SK-N-SH (cell line): ENCODE data around the gene GDE1. TPM values are rescaled to one million over a fixed set of nuclear protein-coding genes. Genes with fewer than 3 reads are reported as not detected.

Source experiments
- CTCF ChIA-PET: fragments of 300-600, 350-600 bp; formaldehyde crosslinking; extraction: SDS; loops from one replicate; lab custom pipeline; 2021; lab: Yijun Ruan, JAX
- POLR2A ChIA-PET: fragments of 350-600 bp; sonication (Branson Sonifier 250); formaldehyde crosslinking; extraction: SDS; loops from one replicate; lab custom pipeline; 2020; ENCODE audit warnings: antibody characterized with exemption, inconsistent platforms; lab: Yijun Ruan, JAX
- DNase-seq: peaks from one replicate; pipeline ENCODE4 v3.0.0; 2012
- H2AFZ ChIP-seq: fragments of 200-600 bp; sonication (generic); 2 replicates; pipeline ENCODE4 v1.8.1; 2016; ENCODE audit warnings: antibody characterized with exemption, mild to moderate bottlenecking, low read depth
- H3F3A ChIP-seq: fragments of 200-600 bp; sonication (generic); replicated peaks from 2 replicates; pipeline ENCODE3; 2016; ENCODE audit warnings: antibody characterized with exemption, mild to moderate bottlenecking; ENCODE audit not compliant: insufficient read depth
- H3K27ac ChIP-seq, 2 experiments: fragments of 200-500 bp in 1 of 2; fragments of 200-600 bp in 1 of 2; sonication (Bioruptor generic) in 1 of 2; sonication (generic), shearing (Covaris generic) in 1 of 2; 2 replicates each; pipeline versions ENCODE4 v1.5.1 to v1.6.1; 2014 to 2016; ENCODE audit warnings: low read depth in 2 of 2, inconsistent platforms in 1 of 2, low read length in 1 of 2, mild to moderate bottlenecking in 1 of 2, mixed read lengths in 1 of 2
- H3K27me3 ChIP-seq: fragments of 200-600 bp; sonication (generic), shearing (Covaris generic); 2 replicates; pipeline ENCODE4 v1.6.1; 2016; ENCODE audit warnings: mixed run types; ENCODE audit not compliant: insufficient read depth
- H3K36me3 ChIP-seq, 2 experiments: fragments of 200-500 bp in 1 of 2; fragments of 200-600 bp in 1 of 2; sonication (Bioruptor generic) in 1 of 2; sonication (generic) in 1 of 2; replicated peaks in 1 of 2; 2 replicates each; pipeline versions ENCODE3 to v1.5.1; 2014 to 2016; ENCODE audit warnings: low read length in 1 of 2, mild to moderate bottlenecking in 1 of 2; ENCODE audit not compliant: insufficient read depth in 2 of 2, control insufficient read depth in 1 of 2
- H3K4me1 ChIP-seq, 2 experiments: fragments of 200-500 bp in 1 of 2; fragments of 200-600 bp in 1 of 2; sonication (Bioruptor generic) in 1 of 2; sonication (generic), shearing (Covaris generic) in 1 of 2; 2 replicates each; pipeline versions ENCODE4 v1.5.1 to v1.6.1; 2014 to 2016; ENCODE audit warnings: low read depth in 1 of 2, low read length in 1 of 2, mixed run types in 1 of 2; ENCODE audit not compliant: insufficient read depth in 2 of 2, control insufficient read depth in 1 of 2
- H3K4me2 ChIP-seq: fragments of 200-600 bp; sonication (generic), shearing (Covaris generic); 2 replicates; pipeline ENCODE4 v1.6.1; 2017; ENCODE audit warnings: mixed run types
- H3K4me3 ChIP-seq, 2 experiments: fragments of 200-500 bp in 1 of 2; fragments of 200-600 bp in 1 of 2; sonication (Bioruptor generic) in 1 of 2; sonication (generic), shearing (Covaris generic) in 1 of 2; 2 replicates each; pipeline versions ENCODE4 v1.5.1 to v1.8.1; 2014 to 2016; ENCODE audit warnings: low read depth in 2 of 2, inconsistent platforms in 1 of 2, low read length in 1 of 2, mild to moderate bottlenecking in 1 of 2, mixed read lengths in 1 of 2, moderate library complexity in 1 of 2
- H3K79me2 ChIP-seq: fragments of 200-600 bp; sonication (generic); 2 replicates; pipeline ENCODE4 v1.8.1; 2017; ENCODE audit warnings: mild to moderate bottlenecking; ENCODE audit not compliant: insufficient read depth
- H3K9ac ChIP-seq: fragments of 200-600 bp; sonication (generic); 2 replicates; pipeline ENCODE4 v1.6.1; 2017; ENCODE audit warnings: mixed run types
- H3K9me2 ChIP-seq: fragments of 200-600 bp; sonication (generic); 2 replicates; pipeline ENCODE4 v1.6.1; 2017; ENCODE audit warnings: mixed run types
- H3K9me3 ChIP-seq: fragments of 200-600 bp; sonication (generic); 2 replicates; pipeline ENCODE4 v1.6.1; 2017; ENCODE audit warnings: mixed run types, mild to moderate bottlenecking, moderate library complexity
- H4K20me1 ChIP-seq: fragments of 200-600 bp; sonication (generic); 2 replicates; pipeline ENCODE4 v1.6.1; 2017; ENCODE audit warnings: mild to moderate bottlenecking, mixed run types; ENCODE audit not compliant: insufficient read depth
- GABPA ChIP-seq: IDR thresholded peaks from 2 replicates; pipeline ENCODE4 v1.4.0; 2012; ENCODE audit warnings: low read depth, mild to moderate bottlenecking
- GATA2 ChIP-seq: sonication (generic); formaldehyde crosslinking; IDR thresholded peaks from 2 replicates; pipeline ENCODE4 v1.5.0; 2020; ENCODE audit warnings: mild to moderate bottlenecking, missing genetic modification reagents
- IRF3 ChIP-seq: fragments of 150-350 bp; IDR thresholded peaks from 2 replicates; pipeline ENCODE4 v1.6.1; 2016; ENCODE audit warnings: mild to moderate bottlenecking, low read depth, low read length
- JUND ChIP-seq: IDR thresholded peaks from 2 replicates; pipeline ENCODE4 v1.4.0; 2012
- NRF1 ChIP-seq: IDR thresholded peaks from 2 replicates; pipeline ENCODE4 v1.6.1; 2012; ENCODE audit warnings: low read depth, mild to moderate bottlenecking, low read length
- RAD21 ChIP-seq: IDR thresholded peaks from 2 replicates; pipeline ENCODE4 v1.6.1; 2012; ENCODE audit warnings: mild to moderate bottlenecking, low read length
- REST ChIP-seq: IDR thresholded peaks from 2 replicates; pipeline ENCODE4 v1.6.1; 2012; ENCODE audit warnings: mild to moderate bottlenecking, low read depth, low read length, moderate library complexity
- RXRA ChIP-seq: IDR thresholded peaks from 2 replicates; pipeline ENCODE4 v1.4.0; 2012; ENCODE audit warnings: low read depth, mild to moderate bottlenecking, borderline replicate concordance
- TCF12 ChIP-seq: IDR thresholded peaks from 2 replicates; pipeline ENCODE4 v1.4.0; 2012
- USF2 ChIP-seq: fragments of 150-350 bp; IDR thresholded peaks from 2 replicates; pipeline ENCODE4 v1.6.1; 2017; ENCODE audit warnings: antibody characterized with exemption, low read length, low read depth, borderline replicate concordance
- WGBS: methylation state at CpG from one replicate; pipeline ENCODE4 v1.1.6; 2017; ENCODE audit warnings: low lambda C conversion rate; 5-methylcytosine and 5-hydroxymethylcytosine counted together
- polyA plus RNA-seq, 3 experiments: library from polyadenylated mRNA; depleted of rRNA; stranded (reverse); fragments of >200 nt; gene quantifications; 2 replicates each; pipeline ENCODE4 v1.2.3, GENCODE V29; 2012
- TF ChIP-seq, protein P1 (sequence below): IDR thresholded peaks from 2 replicates; pipeline ENCODE4; 2012

Gene GDE1
- polyA plus RNA-seq, 1 of the 3 experiments (the other 2 are of a cell fraction) = 37.0 TPM

GRCh38 chr16:19542138-19542821 lies 20.4 kb upstream of the GDE1 start:
- WGBS = 97% methylated on average over 3 of the region's 3 CpGs
- H3F3A ChIP-seq = peaks cover 5% of the 10 kb centered on the region
- no peaks in the 10 kb centered on the region for H3K27me3 ChIP-seq
- H3K4me1 ChIP-seq = no peaks in the 10 kb centered on the region
- no peak overlapping the region for H3K4me3 ChIP-seq
- no peaks in the 10 kb centered on the region for H3K79me2 ChIP-seq
- H3K9ac ChIP-seq = no peak overlapping the region
- ChIA-PET CTCF (interaction anchor here (2.2 kb wide), 1 partner anchor 12 kb away, joined by 8 read pairs; no protein-coding TSS in a partner anchor), POLR2A (no interaction called here)
- no peaks in the 10 kb centered on the region for H3K9me2 ChIP-seq
- no peaks in the 10 kb centered on the region for H3K9me3 ChIP-seq
- H4K20me1 ChIP-seq = no peaks in the 10 kb centered on the region
- DNase-seq = no peak
- TF ChIP-seq, protein P1, sequence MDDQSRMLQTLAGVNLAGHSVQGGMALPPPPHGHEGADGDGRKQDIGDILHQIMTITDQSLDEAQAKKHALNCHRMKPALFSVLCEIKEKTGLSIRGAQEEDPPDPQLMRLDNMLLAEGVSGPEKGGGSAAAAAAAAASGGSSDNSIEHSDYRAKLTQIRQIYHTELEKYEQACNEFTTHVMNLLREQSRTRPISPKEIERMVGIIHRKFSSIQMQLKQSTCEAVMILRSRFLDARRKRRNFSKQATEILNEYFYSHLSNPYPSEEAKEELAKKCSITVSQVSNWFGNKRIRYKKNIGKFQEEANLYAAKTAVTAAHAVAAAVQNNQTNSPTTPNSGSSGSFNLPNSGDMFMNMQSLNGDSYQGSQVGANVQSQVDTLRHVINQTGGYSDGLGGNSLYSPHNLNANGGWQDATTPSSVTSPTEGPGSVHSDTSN = no peak
- no peak for TF ChIP-seq RAD21
- no peak for TF ChIP-seq IRF3
- no peak for TF ChIP-seq GABPA
- TF ChIP-seq JUND = no peak
- TF ChIP-seq, all 33 proteins: peak for 0
- H3K4me2 ChIP-seq = no peak overlapping the region
- no peak overlapping the region for H2AFZ ChIP-seq
- H3K36me3 ChIP-seq = peaks cover 47 to 69% of the 10 kb centered on the region in 2 experiments
- no peak overlapping the region for H3K27ac ChIP-seq

DNA sequence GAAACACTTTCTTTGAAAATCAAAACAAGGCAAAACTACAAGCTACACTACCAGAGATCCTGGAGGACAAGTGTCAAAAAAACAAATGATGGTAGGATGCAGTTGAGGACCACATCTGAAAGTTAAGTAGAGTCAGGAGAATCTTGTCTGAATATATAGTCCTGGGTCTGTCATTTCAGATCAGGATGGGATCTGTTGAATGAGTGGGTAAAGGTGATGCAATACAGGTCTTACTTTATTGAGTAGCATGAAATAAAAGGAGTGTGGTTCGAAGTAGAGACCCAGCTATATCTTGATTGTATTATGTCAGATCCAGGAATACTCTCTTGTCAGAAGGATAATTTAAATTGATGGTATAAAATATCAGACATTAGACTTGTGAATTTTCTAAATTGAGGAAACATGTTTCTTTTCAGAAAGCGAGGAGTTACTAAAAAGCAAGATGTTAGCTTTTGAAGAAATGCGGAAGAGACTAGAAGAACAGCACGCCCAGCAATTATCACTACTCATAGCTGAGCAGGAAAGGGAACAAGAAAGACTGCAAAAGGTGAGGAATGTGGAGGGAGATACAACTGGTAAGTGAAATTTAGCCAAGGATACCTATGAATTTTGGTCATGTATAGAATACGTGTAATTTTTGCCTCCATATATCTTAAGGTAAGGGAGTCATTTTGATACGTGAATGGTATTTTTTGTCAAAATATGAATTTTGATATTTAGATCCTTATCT lies 18.5 kb upstream of the GDE1 start:
- TF ChIP-seq, protein P1 = no peak
- TF ChIP-seq TCF12 = no peak
- TF ChIP-seq RXRA = no peak
- no peak for TF ChIP-seq REST
- TF ChIP-seq USF2 = no peak
- TF ChIP-seq GATA2 = no peak
- TF ChIP-seq NRF1 = no peak
- Histone ChIP-seq H2AFZ (no peak overlapping the region), H3K9ac (no peak overlapping the region), H3K79me2 (no peaks in the 10 kb centered on the region), H4K20me1 (no peaks in the 10 kb centered on the region), H3F3A (peaks cover 5% of the 10 kb centered on the region), H3K36me3 (peaks cover 58 to 63% of the 10 kb centered on the region in 2 experiments), H3K9me2 (no peaks in the 10 kb centered on the region), H3K9me3 (no peaks in the 10 kb centered on the region), H3K27ac (no peak overlapping the region), H3K27me3 (no peaks in the 10 kb centered on the region), H3K4me1 (no peaks in the 10 kb centered on the region), H3K4me3 (no peak overlapping the region), H3K4me2 (no peak overlapping the region)
- 95% methylated on average over 6 of the region's 6 CpGs for WGBS
- CTCF ChIA-PET = interaction anchor here (0.7 to 1.1 kb wide), 3 partner anchors 13 to 35 kb away, joined by 3 read pairs; partner anchors contain the start of gene VPS35L
- DNase-seq = no peak
- POLR2A ChIA-PET = interaction anchor here (1.1 kb wide), 1 partner anchor 8 kb away, joined by 4 read pairs; no protein-coding TSS in a partner anchor
